ENCODE measurements around the gene LMNA.

- TF ChIP-seq, protein P1, sequence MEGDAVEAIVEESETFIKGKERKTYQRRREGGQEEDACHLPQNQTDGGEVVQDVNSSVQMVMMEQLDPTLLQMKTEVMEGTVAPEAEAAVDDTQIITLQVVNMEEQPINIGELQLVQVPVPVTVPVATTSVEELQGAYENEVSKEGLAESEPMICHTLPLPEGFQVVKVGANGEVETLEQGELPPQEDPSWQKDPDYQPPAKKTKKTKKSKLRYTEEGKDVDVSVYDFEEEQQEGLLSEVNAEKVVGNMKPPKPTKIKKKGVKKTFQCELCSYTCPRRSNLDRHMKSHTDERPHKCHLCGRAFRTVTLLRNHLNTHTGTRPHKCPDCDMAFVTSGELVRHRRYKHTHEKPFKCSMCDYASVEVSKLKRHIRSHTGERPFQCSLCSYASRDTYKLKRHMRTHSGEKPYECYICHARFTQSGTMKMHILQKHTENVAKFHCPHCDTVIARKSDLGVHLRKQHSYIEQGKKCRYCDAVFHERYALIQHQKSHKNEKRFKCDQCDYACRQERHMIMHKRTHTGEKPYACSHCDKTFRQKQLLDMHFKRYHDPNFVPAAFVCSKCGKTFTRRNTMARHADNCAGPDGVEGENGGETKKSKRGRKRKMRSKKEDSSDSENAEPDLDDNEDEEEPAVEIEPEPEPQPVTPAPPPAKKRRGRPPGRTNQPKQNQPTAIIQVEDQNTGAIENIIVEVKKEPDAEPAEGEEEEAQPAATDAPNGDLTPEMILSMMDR (conservative IDR thresholded peaks at IDR 0.05), result no peak
- no peak for TF ChIP-seq ZFX (IDR thresholded peaks at IDR 0.05)
These were observed 28.3 kb upstream of the LMNA start for GRCh38 chr1:156086256-156086662.

All from C4-2B (cell line).